Cardiac fibroblast (primary cell): ENCODE results near the gene KAZN.

ENCODE experiments used
- DNase-seq, 2 donors: peaks; one replicate each; pipeline versions ENCODE4 v3.0.0 to v3.0.0-alpha.2; 2010; ENCODE audit warnings: low read depth in 2 of 2
- H3K4me3 ChIP-seq, 2 donors: replicated peaks in 1 of 2; 1 replicate in 1 of 2; 2 replicates in 1 of 2; pipeline ENCODE4 v1.5.1; 2011; ENCODE audit warnings: low read depth in 2 of 2, low read length in 2 of 2, mild to moderate bottlenecking in 2 of 2, moderate library complexity in 1 of 2
- TF ChIP-seq, protein P1 (sequence below): IDR thresholded peaks from one replicate; pipeline ENCODE4 v1.5.1; 2011; ENCODE audit warnings: low read depth, mild to moderate bottlenecking, low read length, inconsistent platforms

The KAZN gene

GRCh38 chr1:14810595-14811361 is 212.3 kb downstream of the KAZN start:
- TF ChIP-seq, protein P1, sequence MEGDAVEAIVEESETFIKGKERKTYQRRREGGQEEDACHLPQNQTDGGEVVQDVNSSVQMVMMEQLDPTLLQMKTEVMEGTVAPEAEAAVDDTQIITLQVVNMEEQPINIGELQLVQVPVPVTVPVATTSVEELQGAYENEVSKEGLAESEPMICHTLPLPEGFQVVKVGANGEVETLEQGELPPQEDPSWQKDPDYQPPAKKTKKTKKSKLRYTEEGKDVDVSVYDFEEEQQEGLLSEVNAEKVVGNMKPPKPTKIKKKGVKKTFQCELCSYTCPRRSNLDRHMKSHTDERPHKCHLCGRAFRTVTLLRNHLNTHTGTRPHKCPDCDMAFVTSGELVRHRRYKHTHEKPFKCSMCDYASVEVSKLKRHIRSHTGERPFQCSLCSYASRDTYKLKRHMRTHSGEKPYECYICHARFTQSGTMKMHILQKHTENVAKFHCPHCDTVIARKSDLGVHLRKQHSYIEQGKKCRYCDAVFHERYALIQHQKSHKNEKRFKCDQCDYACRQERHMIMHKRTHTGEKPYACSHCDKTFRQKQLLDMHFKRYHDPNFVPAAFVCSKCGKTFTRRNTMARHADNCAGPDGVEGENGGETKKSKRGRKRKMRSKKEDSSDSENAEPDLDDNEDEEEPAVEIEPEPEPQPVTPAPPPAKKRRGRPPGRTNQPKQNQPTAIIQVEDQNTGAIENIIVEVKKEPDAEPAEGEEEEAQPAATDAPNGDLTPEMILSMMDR, result no peak
- no peak for DNase-seq
- no peak overlapping the region for H3K4me3 ChIP-seq

DNA sequence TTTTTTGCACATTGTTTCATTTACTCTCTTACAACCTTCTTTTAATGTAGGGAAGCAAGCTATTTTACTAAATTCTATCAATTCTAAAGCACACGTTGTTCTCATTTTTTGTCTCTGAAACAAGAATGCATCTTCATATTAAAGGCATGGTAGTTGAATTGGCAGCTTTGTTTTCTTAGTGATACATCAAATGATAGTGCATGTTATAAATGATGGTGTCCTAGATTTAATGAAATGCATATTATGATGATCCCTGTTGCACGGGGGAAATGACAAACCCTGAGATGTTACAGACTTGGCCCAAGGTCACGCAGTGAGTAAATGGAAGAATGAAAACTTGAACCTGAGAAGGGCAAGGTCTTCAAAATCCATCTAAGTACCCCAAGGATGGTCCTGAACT is 213.1 kb downstream of the KAZN start:
- TF ChIP-seq, protein P1, result no peak
- H3K4me3 ChIP-seq, result no peak overlapping the region

GRCh38 chr1:14812189-14812588 is 213.7 kb downstream of the KAZN start:
- TF ChIP-seq, protein P1, result no peak
- no peak overlapping the region for H3K4me3 ChIP-seq
- DNase-seq, result no peak

More for the DNA sequence above, 213.1 kb downstream of the KAZN start:
- no peak for DNase-seq

DNA sequence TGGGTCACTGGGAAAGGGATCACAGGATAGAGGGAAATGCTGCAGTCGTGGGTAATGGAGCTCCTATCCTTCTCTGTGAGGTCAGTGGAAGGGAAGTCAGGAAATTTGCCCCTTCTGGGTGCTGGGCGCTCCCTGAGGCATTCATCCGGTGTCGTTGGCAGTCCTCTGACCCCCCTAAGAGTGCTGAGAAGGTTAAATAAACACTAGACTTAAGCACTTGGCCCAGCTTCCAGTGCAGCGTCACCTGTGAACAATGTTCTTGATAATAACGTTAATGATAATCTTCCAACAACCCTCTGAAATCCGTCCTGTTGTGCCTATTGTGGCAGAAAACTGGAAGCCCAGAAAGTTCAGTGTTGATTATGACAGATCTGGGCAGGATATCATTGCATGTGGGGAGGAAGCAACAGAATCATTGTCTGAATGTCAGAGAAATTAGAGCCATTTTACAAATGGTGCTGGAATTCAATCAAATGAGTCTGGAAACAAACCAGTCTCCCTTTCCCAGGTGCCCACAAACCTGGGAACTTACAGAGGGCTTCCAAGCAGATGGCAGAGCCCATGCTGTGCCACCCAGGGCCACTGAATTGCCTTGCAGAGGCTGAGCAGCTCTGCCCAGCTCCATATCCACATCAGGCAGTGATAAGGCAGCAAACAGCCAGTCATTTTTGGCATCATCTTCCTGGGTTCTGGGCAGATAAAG is 216.8 kb downstream of the KAZN start:
- DNase-seq, result peak in 1 of 2 donors; percentile 46
- H3K4me3 ChIP-seq, result no peak overlapping the region
- TF ChIP-seq, protein P1, result no peak

DNA sequence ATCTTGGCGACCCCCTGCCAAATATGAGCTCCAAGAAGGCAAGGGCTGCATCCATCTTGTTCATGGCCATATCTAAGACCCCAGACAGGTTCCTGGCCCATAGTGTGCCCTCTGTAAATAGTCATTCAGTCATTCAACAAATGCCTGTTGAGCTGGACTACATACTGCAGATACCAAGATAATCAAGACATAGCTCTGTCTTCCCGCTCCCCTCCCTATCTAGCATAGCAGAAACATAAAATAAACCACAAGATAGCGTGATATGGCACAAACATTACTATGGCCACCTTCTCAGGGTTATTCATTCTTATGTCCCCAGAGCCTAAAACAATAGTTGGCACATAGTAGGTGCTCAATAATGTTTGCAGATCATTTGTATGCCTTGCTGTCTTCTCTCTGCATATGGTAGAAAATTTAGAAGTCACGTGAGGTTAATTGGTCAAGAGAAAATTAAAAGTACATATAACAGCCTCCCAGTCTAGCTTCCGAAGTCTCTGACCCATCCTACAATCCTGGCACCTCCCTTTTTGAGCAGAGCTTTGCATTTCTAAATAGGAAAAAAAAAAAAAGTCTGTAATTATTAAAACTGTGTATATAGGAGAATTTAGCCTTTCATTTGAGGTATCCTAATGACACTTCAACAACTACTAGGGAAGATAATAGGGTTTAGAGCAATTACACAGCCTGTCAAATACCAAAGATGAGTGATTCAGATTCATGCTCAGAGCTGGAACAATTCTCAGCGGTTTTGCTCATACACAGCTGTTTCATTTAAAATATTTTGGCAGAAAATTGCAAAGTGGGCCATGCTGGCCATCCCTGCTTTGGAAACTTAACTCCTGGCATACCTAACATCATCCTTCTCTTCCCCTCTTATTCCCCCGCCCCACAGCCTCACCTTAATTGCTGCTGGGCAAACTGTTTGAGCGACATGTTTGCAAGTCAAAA is 219.0 kb downstream of the KAZN start:
- no peak overlapping the region for H3K4me3 ChIP-seq
- DNase-seq, result peak in 1 of 2 donors; percentile 26
- TF ChIP-seq, protein P1, result no peak

- TF ChIP-seq, protein P1, result no peak
- DNase-seq, result no peak
- H3K4me3 ChIP-seq, result no peak overlapping the region
Measured at GRCh38 chr1:14820295-14821085, 222.0 kb downstream of the KAZN start.
